Panc1 (cell line): Measurements from ENCODE around the gene FAM83E. TPM values are rescaled to one million over a fixed set of nuclear protein-coding genes. Genes with fewer than 3 reads are reported as not detected.

Experiments used
- ATAC-seq: fragments of 200-7000 bp; cut with Tn5 transposase; 2 replicates; pipeline ENCODE4 v1.9.1; 2020; ENCODE audit warnings: mild to moderate bottlenecking, moderate library complexity
- BruUV-seq: library from RNA; stranded (reverse); fragments of 400-500 nt; replicated peaks from 2 replicates; lab custom pipeline; 2021; lab: Mats Ljungman, UMichigan
- CTCF ChIA-PET: fragments of 300-600 bp; sonication (Branson Sonifier 250); formaldehyde crosslinking; loops from one replicate; lab custom pipeline; 2022; ENCODE audit warnings: antibody characterized with exemption; lab: Charles Lee
- POLR2A ChIA-PET: fragments of 300-600 bp; sonication (Branson Sonifier 250); formaldehyde crosslinking; loops from one replicate; lab custom pipeline; 2022; ENCODE audit warnings: antibody characterized with exemption; lab: Charles Lee
- DNase-seq: peaks from one replicate; pipeline ENCODE4 v3.0.0-alpha.2; 2010; ENCODE audit warnings: low read depth, low spot score
- H3K27ac ChIP-seq: 2 replicates; pipeline ENCODE4 v1.5.1; 2011; ENCODE audit warnings: mild to moderate bottlenecking, low read length, inconsistent platforms
- H3K27me3 ChIP-seq: fragments of 200-500 bp; sonication (Bioruptor generic); 2 replicates; pipeline ENCODE4 v1.6.0; 2014; ENCODE audit warnings: low read length, inconsistent platforms; ENCODE audit not compliant: control insufficient read depth, insufficient read depth
- H3K36me3 ChIP-seq: fragments of 200-500 bp; sonication (Bioruptor generic); 2 replicates; pipeline ENCODE4 v1.5.1; 2014; ENCODE audit warnings: inconsistent platforms, mild to moderate bottlenecking, low read length, moderate library complexity; ENCODE audit not compliant: control insufficient read depth, insufficient read depth
- H3K4me1 ChIP-seq: 2 replicates; pipeline ENCODE4 v1.5.1; 2011; ENCODE audit warnings: inconsistent platforms, mild to moderate bottlenecking, low read length, moderate library complexity; ENCODE audit not compliant: control insufficient read depth, insufficient read depth
- H3K4me3 ChIP-seq, 2 experiments: 2 replicates each; pipeline ENCODE4 v1.5.1; 2011 to 2012; ENCODE audit warnings: low read depth in 2 of 2, low read length in 2 of 2, mild to moderate bottlenecking in 2 of 2, inconsistent platforms in 1 of 2, moderate library complexity in 1 of 2
- H3K9me3 ChIP-seq: fragments of 200-500 bp; sonication (Bioruptor generic); 2 replicates; pipeline ENCODE4 v1.5.1; 2014; ENCODE audit warnings: low read depth, mild to moderate bottlenecking, inconsistent platforms, low read length, moderate library complexity; ENCODE audit not compliant: control insufficient read depth, insufficient read depth
- CTCF ChIP-seq: fragments of 450-650 bp; IDR thresholded peaks from 2 replicates; pipeline ENCODE4 v1.5.1; 2017; ENCODE audit warnings: mild to moderate bottlenecking
- POLR2AphosphoS5 ChIP-seq: IDR thresholded peaks from 2 replicates; pipeline ENCODE4 v1.6.1; 2012; ENCODE audit warnings: mild to moderate bottlenecking, low read depth, low read length, moderate library complexity
- REST ChIP-seq, 2 experiments: IDR thresholded peaks; 2 replicates each; pipeline ENCODE4 v1.6.1; 2011 to 2012; ENCODE audit warnings: low read depth in 2 of 2, control low read depth in 1 of 2, low read length in 1 of 2, mild to moderate bottlenecking in 1 of 2, moderate library complexity in 1 of 2; ENCODE audit not compliant: insufficient read depth in 1 of 2
- SIN3A ChIP-seq: IDR thresholded peaks from 2 replicates; pipeline ENCODE4 v1.6.1; 2012; ENCODE audit warnings: low read depth, mild to moderate bottlenecking, low read length, moderate library complexity, borderline replicate concordance; ENCODE audit not compliant: insufficient read depth
- TCF7L2 ChIP-seq: IDR thresholded peaks from 2 replicates; pipeline ENCODE4 v1.6.1; 2011; ENCODE audit warnings: mild to moderate bottlenecking, low read depth, low read length, inconsistent platforms
- in situ Hi-C: cut with HindIII; loops from 2 replicates; pipeline ENCODE4 v1.10.0; 2016; ENCODE audit warnings: low sequenced_read_pairs, low pct_unique_long_range_greater_than_20kb
- intact Hi-C: fragments of 100-400 bp; cut with micrococcal nuclease; formaldehyde crosslinking; loops from one replicate; pipeline ENCODE4 v1.10.0; 2022; ENCODE audit not compliant: unreplicated experiment
- total RNA-seq: library from RNA; stranded (reverse); gene quantifications from one replicate; pipeline ENCODE4 v1.2.1, GENCODE V29; 2021; ENCODE audit not compliant: unreplicated experiment

Gene FAM83E
- total RNA-seq, 1 experiment from 2014 or later, result 1.0 TPM

DNA sequence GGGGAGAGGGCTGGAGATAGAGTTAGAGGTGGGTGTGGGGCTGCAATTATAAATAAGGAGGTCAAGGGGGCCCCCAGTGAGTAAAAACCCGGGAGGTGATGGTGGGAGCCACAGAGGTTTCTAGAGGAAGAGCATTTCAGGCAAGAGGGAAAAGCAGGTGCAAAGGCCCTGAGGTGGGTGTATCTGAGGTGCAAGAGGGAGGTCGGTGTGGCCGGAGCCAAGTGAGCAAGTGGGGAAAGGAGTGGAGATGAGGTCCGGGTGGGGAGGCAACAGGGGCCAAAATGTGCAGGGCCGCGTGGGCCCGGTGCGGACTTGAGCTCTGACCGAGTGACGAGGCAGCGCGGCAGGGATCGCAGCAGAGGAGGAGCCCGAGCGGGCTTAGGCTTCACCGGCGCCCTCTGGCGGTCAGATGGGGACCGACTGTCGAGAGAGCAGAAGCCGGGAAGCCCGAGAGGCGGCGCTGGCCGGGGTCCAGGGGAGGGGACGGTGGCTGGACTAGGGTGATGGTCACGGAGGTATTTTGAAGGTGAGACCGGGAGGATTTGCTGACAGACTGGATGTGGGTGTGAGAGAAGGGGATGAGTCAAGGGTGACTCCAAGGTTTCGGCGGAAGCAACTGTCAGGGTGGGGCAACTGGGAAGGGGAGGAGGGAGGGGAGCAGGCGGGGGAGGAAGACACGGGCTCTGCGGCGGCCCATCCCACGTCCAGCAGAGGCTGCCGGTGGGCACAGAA, 26.0 kb downstream of the FAM83E start:
- 0 out of 2 replicates have a peak, but pooled peaks cover 4% of the 10 kb centered on the region for H3K4me1 ChIP-seq
- intact Hi-C loops (no loop called here), in situ Hi-C loops (no loop called here)
- no peaks in the 10 kb centered on the region for H3K36me3 ChIP-seq
- H3K27ac ChIP-seq, result no peak overlapping the region
- H3K4me3 ChIP-seq, result peak overlapping the region; percentile 39 to 60
- H3K9me3 ChIP-seq, result no peaks in the 10 kb centered on the region
- ATAC-seq, result peak; percentile 93
- DNase-seq, result peak; percentile 47
- no peaks in the 10 kb centered on the region for H3K27me3 ChIP-seq
- BruUV-seq, result no TSS peak
- POLR2A ChIA-PET, result no interaction called here
- TF ChIP-seq CTCF (peak; percentile 94), POLR2AphosphoS5 (no peak), TCF7L2 (no peak), SIN3A (no peak), REST (IDR thresholded peaks at IDR 0.05; ENCODE audit: insufficient read depth in 1 of 2, low read depth in 2 of 2, low read length in 1 of 2) (no peak)
- CTCF ChIA-PET, result interaction anchor here (0.6 to 1.0 kb wide), 4 partner anchors 22 to 335 kb away, joined by 3 to 4 read pairs (median 3); no protein-coding TSS in a partner anchor

- intact Hi-C loops (no loop called here), in situ Hi-C loops (no loop called here)
- 0 out of 2 replicates have a peak, but pooled peaks cover 4% of the 10 kb centered on the region for H3K4me1 ChIP-seq
- ATAC-seq (no peak), DNase-seq (no peak)
- TF ChIP-seq SIN3A (no peak), POLR2AphosphoS5 (no peak), CTCF (no peak), REST (IDR thresholded peaks at IDR 0.05; ENCODE audit: insufficient read depth in 1 of 2, low read depth in 2 of 2, low read length in 1 of 2) (no peak), TCF7L2 (no peak)
- ChIA-PET POLR2A (no interaction called here), CTCF (interaction anchor here (0.6 kb wide), 1 partner anchor 21 kb away, joined by 9 read pairs; no protein-coding TSS in a partner anchor)
- no peak overlapping the region for H3K4me3 ChIP-seq
- H3K36me3 ChIP-seq, result no peaks in the 10 kb centered on the region
- no peak overlapping the region for H3K27ac ChIP-seq
- BruUV-seq, result no TSS peak
- H3K27me3 ChIP-seq, result no peaks in the 10 kb centered on the region
- no peaks in the 10 kb centered on the region for H3K9me3 ChIP-seq
Observed at GRCh38 chr19:48587387-48587786, 27.5 kb downstream of the FAM83E start.
